Psoas muscle (tissue), 8 donors: ENCODE measurements around the gene ABHD16B. TPM values are rescaled to one million over a fixed set of nuclear protein-coding genes. Genes with fewer than 3 reads are reported as not detected.
"Not testable (repeated sequence)": the region's sequence is repeated elsewhere in the genome, so short reads cannot be mapped to it uniquely, and the experiment has no call there.

Experiments used
- ATAC-seq, 4 donors: fragments of 200-7000 bp; cut with Tn5 transposase; one replicate each; pipeline ENCODE4 v1.9.1; 2020; ENCODE audit warnings: moderate library complexity in 3 of 4, mild to moderate bottlenecking in 2 of 4
- DNase-seq, 2 donors: peaks; one replicate each; pipeline ENCODE4 v3.0.0-alpha.2; 2020
- H3K27ac ChIP-seq: fragments of 200-600 bp; one replicate; pipeline ENCODE4 v1.8.0; 2022
- H3K27me3 ChIP-seq, 3 donors: fragments of 200-600 bp in 1 of 3; one replicate each; pipeline versions ENCODE4 v1.6.1 to v1.8.0; 2013 to 2022; ENCODE audit warnings: low read length in 2 of 3, mild to moderate bottlenecking in 2 of 3, moderate library complexity in 1 of 3; ENCODE audit not compliant: insufficient read depth in 3 of 3
- H3K36me3 ChIP-seq, 2 donors: fragments of 200-600 bp in 1 of 2; one replicate each; pipeline versions ENCODE4 v1.6.1 to v1.8.0; 2013 to 2022; ENCODE audit warnings: low read depth in 1 of 2, mild to moderate bottlenecking in 1 of 2, moderate library complexity in 1 of 2; ENCODE audit not compliant: insufficient read depth in 1 of 2
- H3K4me1 ChIP-seq: fragments of 200-600 bp; one replicate; pipeline ENCODE4 v1.8.0; 2022
- H3K4me3 ChIP-seq: fragments of 200-600 bp; one replicate; pipeline ENCODE4 v1.8.0; 2022; ENCODE audit warnings: mild to moderate bottlenecking
- H3K9me3 ChIP-seq: fragments of 200-600 bp; one replicate; pipeline ENCODE4 v1.8.0; 2022
- WGBS, 3 donors: extraction: QIAGEN DNeasy Blood & Tissue Kit; methylation state at CpG; one replicate each; pipeline versions ENCODE4 v1.1.6 to v1.1.7; 2013; 5-methylcytosine and 5-hydroxymethylcytosine counted together
- intact Hi-C, 2 donors: fragments of 100-400 bp; cut with DNase I; formaldehyde crosslinking; loops; one replicate each; pipeline versions ENCODE4 v1.11.0 to v1.14.2; 2022
- polyA plus RNA-seq, 3 donors: library from polyadenylated mRNA; stranded (reverse); fragments of 200-250 nt; gene quantifications; one replicate each; pipeline ENCODE4 v1.2.3, GENCODE V29; 2013
- total RNA-seq, 4 donors: library from RNA; stranded (reverse); fragmentation: NEBNext Ultra II Directional in 2 of 4; extraction: Animal tissue kit (Norgen Biotek cat#: 25700) in 2 of 4; gene quantifications; one replicate each; pipeline versions ENCODE4 v1.2.1 to v1.2.4, GENCODE V29; 2021 to 2023
- TF ChIP-seq, protein P1 (sequence below): fragments of 200-600 bp; IDR thresholded peaks from one replicate; pipeline ENCODE4 v1.8.0; 2022; ENCODE audit warnings: antibody characterized with exemption
- donor health status: healthy with polysubstance abuse.
- donor health status: DM: no; HTN: no; CAD: no; lungs with moderate emphysema.
- donor health status: Bipolar disorder and iron deficiency.
- donor health status: healthy.
- donor health status: DM: yes; HTN: yes; CAD: no.
- donor health status: DM: no; HTN: no; CAD: no.
- donor health status: DM: no; HTN: no; CAD: no.
- donor health status: DM: yes; HTN: yes; CAD: no.

ABHD16B gene
- total and polyA plus RNA-seq, 7 donors = 0.04 to 3.2 (median 0.34) TPM; not detected in 4

- intact Hi-C loops = no loop called here
- Histone ChIP-seq H3K27ac (peak overlapping the region; percentile 72), H3K4me3 (peak overlapping the region; percentile 32), H3K27me3 (peaks cover 0 to 6% (median 0%) of the 10 kb centered on the region in 3 donors), H3K36me3 (no peaks in the 10 kb centered on the region), H3K9me3 (no peaks in the 10 kb centered on the region), H3K4me1 (peaks cover 9% of the 10 kb centered on the region)
- peak in 3 of 4 donors; percentile 17 to 37 (median 22) for ATAC-seq
- no peak for DNase-seq
- WGBS, 3 donors = 23 to 51% (median 41%) methylated on average over 16 of the region's 16 CpGs
- TF ChIP-seq, protein P1, sequence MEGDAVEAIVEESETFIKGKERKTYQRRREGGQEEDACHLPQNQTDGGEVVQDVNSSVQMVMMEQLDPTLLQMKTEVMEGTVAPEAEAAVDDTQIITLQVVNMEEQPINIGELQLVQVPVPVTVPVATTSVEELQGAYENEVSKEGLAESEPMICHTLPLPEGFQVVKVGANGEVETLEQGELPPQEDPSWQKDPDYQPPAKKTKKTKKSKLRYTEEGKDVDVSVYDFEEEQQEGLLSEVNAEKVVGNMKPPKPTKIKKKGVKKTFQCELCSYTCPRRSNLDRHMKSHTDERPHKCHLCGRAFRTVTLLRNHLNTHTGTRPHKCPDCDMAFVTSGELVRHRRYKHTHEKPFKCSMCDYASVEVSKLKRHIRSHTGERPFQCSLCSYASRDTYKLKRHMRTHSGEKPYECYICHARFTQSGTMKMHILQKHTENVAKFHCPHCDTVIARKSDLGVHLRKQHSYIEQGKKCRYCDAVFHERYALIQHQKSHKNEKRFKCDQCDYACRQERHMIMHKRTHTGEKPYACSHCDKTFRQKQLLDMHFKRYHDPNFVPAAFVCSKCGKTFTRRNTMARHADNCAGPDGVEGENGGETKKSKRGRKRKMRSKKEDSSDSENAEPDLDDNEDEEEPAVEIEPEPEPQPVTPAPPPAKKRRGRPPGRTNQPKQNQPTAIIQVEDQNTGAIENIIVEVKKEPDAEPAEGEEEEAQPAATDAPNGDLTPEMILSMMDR = no peak
Observed at GRCh38 chr20:63847237-63848002, 13.9 kb upstream of the ABHD16B start.

GRCh38 chr20:63848003-63848911 lies 13.0 kb upstream of the ABHD16B start:
- Histone ChIP-seq H3K4me3 (peak overlapping the region; percentile 32), H3K4me1 (peaks cover 9% of the 10 kb centered on the region), H3K27ac (peak overlapping the region; percentile 72), H3K36me3 (no peaks in the 10 kb centered on the region), H3K9me3 (no peaks in the 10 kb centered on the region), H3K27me3 (peaks cover 0 to 6% (median 0%) of the 10 kb centered on the region in 3 donors)
- DNase-seq = no peak
- TF ChIP-seq, protein P1 = no peak
- peak; percentile 57 to 78 (median 70) for ATAC-seq
- whole genome bisulfite sequencing, 3 donors = 43 to 54% (median 51%) methylated on average over 27 to 28 of the region's 28 CpGs
- intact Hi-C loops = no loop called here

DNA sequence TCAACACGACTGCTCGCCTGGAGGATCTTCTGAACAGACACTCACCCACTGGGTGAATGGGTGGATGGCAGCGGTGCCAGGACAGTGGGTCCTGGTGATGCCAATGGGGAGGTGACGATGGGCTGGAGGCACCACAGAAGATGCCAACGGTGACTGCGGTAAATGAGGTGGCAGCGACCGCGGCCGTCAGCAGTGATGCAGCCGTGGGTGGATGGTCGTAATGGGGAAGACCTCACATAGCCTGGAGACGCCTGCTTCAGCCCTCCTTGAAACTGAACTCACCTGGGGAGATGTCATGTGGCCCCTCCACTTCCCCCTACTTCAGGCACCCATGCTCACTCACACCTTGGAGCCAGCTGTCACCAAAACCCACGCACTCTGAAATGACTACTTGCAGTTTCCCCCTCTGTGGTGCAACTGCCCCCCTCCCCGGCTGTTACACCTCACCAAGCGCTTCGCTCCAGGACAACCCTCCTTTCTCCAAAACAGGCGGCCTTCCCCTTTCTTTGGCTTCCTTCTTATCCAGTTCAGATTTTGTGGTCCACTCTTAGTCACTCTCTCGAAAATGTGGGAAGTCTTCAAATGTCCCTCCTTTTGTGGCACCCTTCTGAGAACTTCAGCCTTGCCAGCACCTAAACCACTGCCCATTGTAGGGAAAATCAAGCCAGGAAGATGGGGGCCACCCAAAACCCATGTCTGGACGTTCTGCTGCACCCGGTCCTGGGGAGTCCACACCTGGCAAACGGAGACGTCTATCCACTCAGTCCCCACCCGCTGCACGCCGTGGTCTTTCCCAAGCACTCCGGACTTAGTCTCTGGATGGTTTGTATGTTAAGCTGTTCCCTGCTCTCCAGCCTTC lies 10.4 kb upstream of the ABHD16B start:
- intact Hi-C loops = no loop called here
- peaks cover 19% of the 10 kb centered on the region for H3K4me1 ChIP-seq

GRCh38 chr20:63851548-63851943 lies 9.8 kb upstream of the ABHD16B start:
- H3K9me3 ChIP-seq, H3K36me3 ChIP-seq, DNase-seq, intact Hi-C loops, H3K27ac ChIP-seq, H3K4me3 ChIP-seq, ATAC-seq: not testable (repeated sequence)
- H3K4me1 ChIP-seq = peaks cover 13% of the 10 kb centered on the region
- H3K27me3 ChIP-seq = peaks cover 0 to 31% (median 0%) of the 10 kb centered on the region in 3 donors
- 86 to 93% (median 91%) methylated on average over 14 of the region's 14 CpGs for WGBS, 3 donors

More for the DNA sequence above, 10.4 kb upstream of the ABHD16B start:
- H3K27me3 ChIP-seq = peaks cover 0 to 30% (median 0%) of the 10 kb centered on the region in 3 donors
- H3K36me3 ChIP-seq = no peaks in the 10 kb centered on the region
- WGBS, 3 donors = 73 to 88% (median 78%) methylated on average over 27 of the region's 27 CpGs
- no peak overlapping the region for H3K27ac ChIP-seq
- DNase-seq (peak in 1 of 2 donors; percentile 4), ATAC-seq (no peak)
- no peaks in the 10 kb centered on the region for H3K9me3 ChIP-seq
- H3K4me3 ChIP-seq = no peak overlapping the region
- TF ChIP-seq, protein P1 = no peak

- H3K27me3 ChIP-seq = peaks cover 0 to 42% (median 0%) of the 10 kb centered on the region in 3 donors
- intact Hi-C loops, H3K36me3 ChIP-seq, ATAC-seq, DNase-seq, H3K4me3 ChIP-seq, H3K9me3 ChIP-seq: not testable (repeated sequence)
- peak overlapping the region; percentile 65 for H3K27ac ChIP-seq
- 68 to 74% (median 73%) methylated on average over 4 of the region's 4 CpGs for WGBS, 3 donors
- peaks cover 16% of the 10 kb centered on the region for H3K4me1 ChIP-seq
Observed at GRCh38 chr20:63853733-63854068, 7.6 kb upstream of the ABHD16B start.
